H9 (cell line): ENCODE data around the gene TRHDE. TPM values are rescaled to one million over a fixed set of nuclear protein-coding genes. Genes with fewer than 3 reads are reported as not detected.

Experiments
- DNase-seq: peaks from one replicate; pipeline ENCODE4 v3.0.0-alpha.2; 2017
- H2AFZ ChIP-seq: one replicate; pipeline ENCODE4 v1.6.1; 2013; ENCODE audit warnings: mild to moderate bottlenecking, low read length, control low read depth, moderate library complexity
- H2AK5ac ChIP-seq: 2 replicates; pipeline ENCODE4 v1.6.1; 2013; ENCODE audit warnings: low read length, control low read depth, mixed read lengths; ENCODE audit not compliant: insufficient read length
- H2BK120ac ChIP-seq: one replicate; pipeline ENCODE4 v1.6.1; 2013; ENCODE audit warnings: low read depth, mild to moderate bottlenecking, low read length, control low read depth, inconsistent platforms; ENCODE audit not compliant: poor library complexity, severe bottlenecking
- H2BK12ac ChIP-seq: 2 replicates; pipeline ENCODE4 v1.6.1; 2013; ENCODE audit warnings: low read length, control low read depth, mixed read lengths, low read depth; ENCODE audit not compliant: insufficient read length
- H2BK15ac ChIP-seq: 2 replicates; pipeline ENCODE4 v1.6.1; 2013; ENCODE audit warnings: low read depth, low read length, control low read depth
- H2BK20ac ChIP-seq: one replicate; pipeline ENCODE4 v1.6.1; 2013; ENCODE audit warnings: low read depth, mild to moderate bottlenecking, low read length, control low read depth, inconsistent platforms; ENCODE audit not compliant: poor library complexity, severe bottlenecking
- H2BK5ac ChIP-seq: 2 replicates; pipeline ENCODE4 v1.6.1; 2013; ENCODE audit warnings: low read length, control low read depth, mixed read lengths; ENCODE audit not compliant: insufficient read length
- H3K14ac ChIP-seq: 2 replicates; pipeline ENCODE4 v1.6.1; 2013; ENCODE audit warnings: low read length, control low read depth; ENCODE audit not compliant: insufficient read depth
- H3K18ac ChIP-seq: 2 replicates; pipeline ENCODE4 v1.6.1; 2013; ENCODE audit warnings: low read depth, mild to moderate bottlenecking, mixed read lengths, low read length, control low read depth; ENCODE audit not compliant: insufficient read length
- H3K23ac ChIP-seq: 2 replicates; pipeline ENCODE4 v1.6.1; 2013; ENCODE audit warnings: low read length, control low read depth, mixed read lengths, low read depth; ENCODE audit not compliant: insufficient read length
- H3K23me2 ChIP-seq: 2 replicates; pipeline ENCODE4 v1.6.1; 2013; ENCODE audit warnings: low read depth, mild to moderate bottlenecking, mixed read lengths, low read length, control low read depth; ENCODE audit not compliant: insufficient read length, poor library complexity, severe bottlenecking
- H3K27ac ChIP-seq: 2 replicates; pipeline ENCODE4 v1.5.1; 2013; ENCODE audit warnings: low read length, control low read depth, mixed read lengths, low read depth; ENCODE audit not compliant: insufficient read length
- H3K27me3 ChIP-seq: 2 replicates; pipeline ENCODE4 v1.6.1; 2013; ENCODE audit warnings: low read length, control low read depth, inconsistent platforms; ENCODE audit not compliant: insufficient read depth
- H3K4ac ChIP-seq: 2 replicates; pipeline ENCODE4 v1.6.1; 2013; ENCODE audit warnings: low read depth, mild to moderate bottlenecking, control low read depth, inconsistent platforms, low read length, moderate library complexity
- H3K4me1 ChIP-seq: 2 replicates; pipeline ENCODE4 v1.6.1; 2013; ENCODE audit warnings: low read length, control low read depth, inconsistent platforms; ENCODE audit not compliant: insufficient read depth
- H3K4me2 ChIP-seq: 2 replicates; pipeline ENCODE4 v1.6.1; 2013; ENCODE audit warnings: low read length, control low read depth, mixed read lengths; ENCODE audit not compliant: insufficient read length, insufficient read depth
- H3K56ac ChIP-seq: 2 replicates; pipeline ENCODE4 v1.6.1; 2013; ENCODE audit warnings: low read depth, mild to moderate bottlenecking, mixed read lengths, low read length, control low read depth; ENCODE audit not compliant: insufficient read length
- H3K79me1 ChIP-seq: 2 replicates; pipeline ENCODE4 v1.6.1; 2013; ENCODE audit warnings: low read depth, mild to moderate bottlenecking, moderate library complexity, low read length, control low read depth, inconsistent platforms; ENCODE audit not compliant: insufficient read depth, poor library complexity, severe bottlenecking
- H3K79me2 ChIP-seq: 2 replicates; pipeline ENCODE4 v1.6.1; 2013; ENCODE audit warnings: low read length, control low read depth, inconsistent platforms; ENCODE audit not compliant: insufficient read depth
- H3K9ac ChIP-seq: 2 replicates; pipeline ENCODE4 v1.6.1; 2013; ENCODE audit warnings: low read length, control low read depth, mixed read lengths; ENCODE audit not compliant: insufficient read length; ENCODE audit errors: extremely low read depth
- H3K9me3 ChIP-seq: one replicate; pipeline ENCODE4 v1.6.1; 2013; ENCODE audit warnings: low read depth, low read length, inconsistent platforms; ENCODE audit not compliant: control insufficient read depth
- H3T11ph ChIP-seq: one replicate; pipeline ENCODE4 v1.6.1; 2013; ENCODE audit warnings: mild to moderate bottlenecking, low read length, control low read depth, inconsistent platforms
- H4K20me1 ChIP-seq: one replicate; pipeline ENCODE4 v1.6.1; 2013; ENCODE audit not compliant: control insufficient read depth, insufficient read length, insufficient read depth
- H4K5ac ChIP-seq: 2 replicates; pipeline ENCODE4 v1.6.1; 2013; ENCODE audit warnings: low read depth, mild to moderate bottlenecking, mixed read lengths, low read length, control low read depth; ENCODE audit not compliant: insufficient read length
- H4K8ac ChIP-seq: replicated peaks from 2 replicates; pipeline ENCODE4 v1.6.1; 2013; ENCODE audit warnings: low read length, control low read depth, mixed read lengths, low read depth; ENCODE audit not compliant: insufficient read length
- H4K91ac ChIP-seq: 2 replicates; pipeline ENCODE4 v1.6.1; 2013; ENCODE audit warnings: low read depth, mild to moderate bottlenecking, moderate library complexity, mixed read lengths, low read length, control low read depth; ENCODE audit not compliant: insufficient read length
- H3K27ac Mint-ChIP-seq, 3 experiments: 2 replicates in 2 of 3; 3 replicates in 1 of 3; pipeline ENCODE4 v1.8.0; 2020 to 2021; ENCODE audit warnings: mixed read lengths in 3 of 3, mild to moderate bottlenecking in 1 of 3, moderate library complexity in 1 of 3
- H3K27me3 Mint-ChIP-seq: 2 replicates; pipeline ENCODE4 v1.8.0; 2021; ENCODE audit warnings: low read depth, mild to moderate bottlenecking, moderate library complexity, mixed read lengths
- H3K36me3 Mint-ChIP-seq, 3 experiments: 2 replicates in 2 of 3; 3 replicates in 1 of 3; pipeline ENCODE4 v1.8.0; 2020 to 2021; ENCODE audit warnings: low read depth in 3 of 3, mixed read lengths in 3 of 3; ENCODE audit not compliant: insufficient read depth in 1 of 3
- H3K4me1 Mint-ChIP-seq, 2 experiments: 2 replicates each; pipeline ENCODE4 v1.8.0; 2020; ENCODE audit warnings: mixed read lengths in 2 of 2
- H3K4me3 Mint-ChIP-seq, 2 experiments: 2 replicates in 1 of 2; 3 replicates in 1 of 2; pipeline ENCODE4 v1.8.0; 2020 to 2021; ENCODE audit warnings: mild to moderate bottlenecking in 2 of 2, mixed read lengths in 2 of 2, moderate library complexity in 1 of 2
- H3K9me3 Mint-ChIP-seq, 2 experiments: 2 replicates in 1 of 2; 3 replicates in 1 of 2; pipeline ENCODE4 v1.8.0; 2020; ENCODE audit warnings: mild to moderate bottlenecking in 2 of 2, mixed read lengths in 2 of 2, moderate library complexity in 1 of 2
- WGBS: extraction: QIAGEN DNeasy Blood & Tissue Kit; methylation state at CpG from one replicate; pipeline ENCODE4 v1.1.7; 2013; ENCODE audit warnings: missing lambda C conversion rate, low lambda C conversion rate, mixed read lengths; ENCODE audit not compliant: insufficient read length; ENCODE audit errors: extremely low coverage; 5-methylcytosine and 5-hydroxymethylcytosine counted together
- total RNA-seq: library from RNA; stranded (reverse); gene quantifications from 2 replicates; pipeline ENCODE4 v1.2.1, GENCODE V29; 2021
- TF ChIP-seq, protein P1 (sequence below): fragments of 200-600 bp; sonication (generic); conservative IDR thresholded peaks from 3 replicates; pipeline ENCODE4 v1.8.0; 2021; ENCODE audit warnings: antibody characterized with exemption, mild to moderate bottlenecking

Gene TRHDE
- total RNA-seq, 1 experiment from 2014 or later = 1.0 TPM

DNA sequence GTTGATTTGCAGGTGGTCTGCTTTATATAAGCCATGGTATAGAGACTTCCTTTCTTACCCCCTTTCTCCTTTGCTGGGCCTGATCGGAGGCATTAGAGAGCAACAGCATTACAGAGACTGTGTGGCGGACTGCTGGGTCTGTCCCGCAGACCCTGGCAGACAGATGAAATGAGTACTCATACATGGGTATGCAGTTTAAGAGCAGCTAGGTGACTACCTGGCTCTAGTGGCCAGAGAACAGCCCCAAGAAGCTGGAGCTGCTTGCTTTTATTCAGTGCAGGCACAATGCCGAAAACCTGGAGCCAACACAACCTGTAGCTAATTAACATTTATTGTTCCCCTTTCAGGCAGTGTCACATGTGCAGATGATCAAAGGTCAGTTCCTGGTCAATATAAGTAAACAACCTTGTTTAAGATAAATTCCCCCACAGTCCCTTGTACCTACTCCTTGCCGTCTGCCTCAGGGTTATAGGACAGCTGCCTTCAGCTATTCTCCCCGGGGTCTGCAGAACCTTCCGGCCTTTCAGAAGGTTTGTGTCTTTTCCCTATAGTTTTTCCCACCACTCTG lies 160.0 kb downstream of the TRHDE start:
- Mint-ChIP-seq H3K27ac (0 out of 7 replicates have a peak overlapping the region, but pooled peaks of 1 of the 3 experiments have one; percentile 53), H3K36me3 (no peaks in the 10 kb centered on the region), H3K4me1 (peaks cover 0 to 7% of the 10 kb centered on the region in 2 experiments; a peak in 1 of 4 replicates), H3K9me3 (peaks cover 0 to 3% of the 10 kb centered on the region in 2 experiments; a peak in 2 of 5 replicates), H3K4me3 (no peak overlapping the region), H3K27me3 (no peaks in the 10 kb centered on the region)
- no peaks in the 10 kb centered on the region for H3K9me3 ChIP-seq
- no peak overlapping the region for H4K91ac ChIP-seq
- H2BK15ac ChIP-seq = no peak overlapping the region
- H3K79me1 ChIP-seq = no peaks in the 10 kb centered on the region
- H3K27ac ChIP-seq = no peak overlapping the region
- H3T11ph ChIP-seq = no peak overlapping the region
- peaks cover 2% of the 10 kb centered on the region for H3K23me2 ChIP-seq
- H2BK5ac ChIP-seq = no peak overlapping the region
- H3K14ac ChIP-seq = no peak overlapping the region
- H2AFZ ChIP-seq = peak overlapping the region; percentile 56
- no peak overlapping the region for H2BK120ac ChIP-seq
- H4K5ac ChIP-seq = no peak overlapping the region
- no peaks in the 10 kb centered on the region for H4K20me1 ChIP-seq
- H2BK20ac ChIP-seq = no peak overlapping the region
- H3K23ac ChIP-seq = no peak overlapping the region
- no peak for DNase-seq
- no peaks in the 10 kb centered on the region for H3K79me2 ChIP-seq
- H3K4me2 ChIP-seq = no peak overlapping the region
- H2AK5ac ChIP-seq = no peak overlapping the region
- H3K9ac ChIP-seq = no peak overlapping the region
- H3K56ac ChIP-seq = no peak overlapping the region
- H3K4ac ChIP-seq = no peak overlapping the region
- H3K4me1 ChIP-seq = no peaks in the 10 kb centered on the region; the same call in 1 of the 2 replicates
- no peaks in the 10 kb centered on the region for H3K27me3 ChIP-seq
- no peak overlapping the region for H3K18ac ChIP-seq
- H4K8ac ChIP-seq = no peak overlapping the region
- TF ChIP-seq, protein P1, sequence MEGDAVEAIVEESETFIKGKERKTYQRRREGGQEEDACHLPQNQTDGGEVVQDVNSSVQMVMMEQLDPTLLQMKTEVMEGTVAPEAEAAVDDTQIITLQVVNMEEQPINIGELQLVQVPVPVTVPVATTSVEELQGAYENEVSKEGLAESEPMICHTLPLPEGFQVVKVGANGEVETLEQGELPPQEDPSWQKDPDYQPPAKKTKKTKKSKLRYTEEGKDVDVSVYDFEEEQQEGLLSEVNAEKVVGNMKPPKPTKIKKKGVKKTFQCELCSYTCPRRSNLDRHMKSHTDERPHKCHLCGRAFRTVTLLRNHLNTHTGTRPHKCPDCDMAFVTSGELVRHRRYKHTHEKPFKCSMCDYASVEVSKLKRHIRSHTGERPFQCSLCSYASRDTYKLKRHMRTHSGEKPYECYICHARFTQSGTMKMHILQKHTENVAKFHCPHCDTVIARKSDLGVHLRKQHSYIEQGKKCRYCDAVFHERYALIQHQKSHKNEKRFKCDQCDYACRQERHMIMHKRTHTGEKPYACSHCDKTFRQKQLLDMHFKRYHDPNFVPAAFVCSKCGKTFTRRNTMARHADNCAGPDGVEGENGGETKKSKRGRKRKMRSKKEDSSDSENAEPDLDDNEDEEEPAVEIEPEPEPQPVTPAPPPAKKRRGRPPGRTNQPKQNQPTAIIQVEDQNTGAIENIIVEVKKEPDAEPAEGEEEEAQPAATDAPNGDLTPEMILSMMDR = no peak
- H2BK12ac ChIP-seq = no peak overlapping the region
- no CpG with 5 or more reads among the region's 7 CpGs for WGBS
